ENCODE results near the gene PPM1M.
"Not testable (repeated sequence)": the region's sequence is repeated elsewhere in the genome, so short reads cannot be mapped to it uniquely, and the experiment has no call there.

Gene PPM1M

DNA sequence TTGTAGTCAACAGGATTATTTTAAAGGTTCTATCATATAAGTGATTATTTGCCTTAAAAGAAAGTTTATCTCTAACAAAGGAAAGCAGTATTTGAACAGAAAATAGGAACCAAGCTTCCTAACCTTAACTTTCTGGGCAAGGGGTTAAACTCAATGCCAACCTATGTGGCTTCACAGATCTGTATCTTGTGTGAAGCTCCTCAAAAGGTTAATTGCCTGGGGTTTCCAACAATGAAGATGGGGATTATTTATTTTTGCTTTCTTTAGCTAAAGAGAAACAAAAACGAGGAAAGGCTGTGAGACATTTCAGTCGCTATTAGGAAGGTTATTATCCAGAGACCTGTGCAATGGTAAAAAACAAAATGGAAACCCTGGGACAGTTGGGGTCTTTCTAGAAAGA lies 34.0 kb downstream of the PPM1M start:
- no peak for DNase-seq

GRCh38 chr3:52280050-52280461 lies 34.5 kb downstream of the PPM1M start:
- DNase-seq = no peak

- DNase-seq = no peak
These were observed 36.6 kb downstream of the PPM1M start for GRCh38 chr3:52281981-52282801.

DNA sequence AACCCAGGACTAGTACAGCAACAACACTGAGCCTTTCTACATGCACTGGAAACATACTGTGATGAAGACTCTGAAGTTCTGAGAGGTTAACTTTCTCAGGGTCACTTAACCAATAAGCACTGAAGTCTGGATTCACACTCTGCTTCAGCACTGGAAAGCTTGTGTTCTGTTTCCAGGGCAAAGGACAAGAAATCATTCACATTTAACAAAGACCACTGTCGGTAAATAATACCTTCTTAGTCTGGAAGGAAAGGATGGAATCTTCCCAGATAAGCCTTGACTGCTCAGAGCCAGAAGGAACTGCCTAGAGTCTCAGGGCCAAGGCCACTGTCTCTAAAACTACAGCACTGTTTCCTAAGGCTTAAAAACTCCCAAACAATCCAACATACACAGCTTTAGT lies 37.7 kb downstream of the PPM1M start:
- no peak for DNase-seq

- DNase-seq = not testable (repeated sequence)
These were observed 38.5 kb downstream of the PPM1M start for GRCh38 chr3:52284051-52284450.

GRCh38 chr3:52286777-52287110 lies 41.2 kb downstream of the PPM1M start:
- DNase-seq = no peak

DNA sequence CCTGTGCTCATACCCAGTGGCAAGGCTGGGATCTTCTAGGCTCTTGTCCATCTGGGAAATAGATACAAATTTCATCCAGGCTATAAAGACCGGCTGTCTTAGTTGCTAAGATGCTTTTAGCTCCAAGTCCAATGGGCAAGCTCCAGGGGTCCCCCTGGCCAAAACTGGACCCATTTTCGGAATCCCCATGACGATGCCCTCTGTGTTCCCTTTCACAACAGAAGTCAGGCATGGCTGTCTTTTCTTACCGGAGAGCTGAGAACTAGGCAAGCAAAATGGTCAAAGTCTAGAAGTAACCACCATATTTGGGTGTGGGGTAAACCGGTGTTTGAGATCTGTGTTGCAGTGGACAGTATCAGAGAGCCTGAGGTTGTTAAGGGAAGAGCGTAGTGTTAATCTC lies 43.1 kb downstream of the PPM1M start:
- no peak for DNase-seq

DNA sequence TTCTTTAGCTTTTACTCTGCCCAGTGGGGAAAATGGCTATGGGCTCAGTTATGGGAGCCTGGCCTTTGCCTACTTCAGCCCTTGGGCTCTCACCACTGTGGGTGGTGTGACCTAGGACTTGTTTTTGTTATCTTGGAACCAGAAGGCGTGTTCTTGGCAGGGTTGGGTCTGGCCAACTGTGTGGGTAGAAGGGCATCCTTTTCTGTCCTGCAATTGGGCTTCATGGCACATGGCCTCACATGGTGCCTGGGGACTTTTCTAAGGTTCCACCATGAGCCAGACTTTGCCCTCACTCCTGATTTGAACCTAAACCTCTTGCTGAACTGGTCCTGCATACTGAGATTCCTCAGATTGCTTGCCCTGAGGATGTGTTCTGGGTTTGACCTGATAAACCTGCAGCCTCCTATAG lies 43.8 kb downstream of the PPM1M start:
- DNase-seq = no peak

- DNase-seq = no peak
These were observed 44.4 kb downstream of the PPM1M start for GRCh38 chr3:52289747-52290595.

DNA sequence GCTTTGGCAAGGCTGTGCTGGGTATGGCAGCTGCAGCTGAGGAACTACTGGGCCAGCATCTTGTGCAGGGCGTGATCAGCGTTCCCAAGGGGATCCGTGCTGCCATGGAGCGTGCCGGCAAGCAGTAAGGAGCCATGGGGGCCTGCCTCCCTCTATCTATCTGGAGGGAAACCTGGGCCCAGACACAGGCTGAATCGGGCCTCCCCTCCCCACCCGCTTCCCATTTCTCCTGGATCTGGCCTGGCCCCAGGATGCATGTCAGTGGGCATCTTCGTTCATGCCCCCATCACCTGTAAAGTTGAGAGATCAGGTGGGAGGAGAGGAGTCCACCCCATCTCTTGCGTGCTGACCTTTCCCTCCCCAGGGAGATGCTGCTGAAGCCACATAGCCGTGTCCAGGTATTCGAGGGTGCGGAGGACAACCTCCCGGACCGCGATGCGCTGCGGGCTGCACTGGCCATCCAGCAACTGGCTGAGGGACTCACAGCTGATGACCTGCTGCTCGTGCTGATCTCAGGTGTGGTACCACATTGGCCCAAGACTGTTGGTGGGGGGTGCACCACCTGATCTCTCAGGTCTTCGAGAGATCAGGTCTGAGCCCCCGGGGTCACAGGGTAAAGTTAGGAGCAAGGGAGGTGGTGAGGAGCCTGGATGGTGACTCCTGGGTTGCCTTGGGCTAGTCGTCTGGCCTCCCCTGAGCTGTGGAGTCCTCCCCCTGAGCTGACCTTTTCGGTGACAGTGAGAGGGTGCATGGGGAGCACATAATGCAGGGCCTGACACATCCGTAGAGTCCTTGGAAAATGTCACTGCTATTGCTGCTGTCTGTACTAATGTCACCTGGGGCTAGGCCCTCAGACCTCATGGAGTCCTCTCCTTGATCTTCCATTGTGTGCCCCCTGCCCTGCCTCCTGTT lies 45.3 kb downstream of the PPM1M start:
- DNase-seq = no peak

- DNase-seq = no peak
These were observed 46.1 kb downstream of the PPM1M start for GRCh38 chr3:52291508-52292181.

GRCh38 chr3:52292247-52293065 lies 46.9 kb downstream of the PPM1M start:
- DNase-seq = no peak

DNA sequence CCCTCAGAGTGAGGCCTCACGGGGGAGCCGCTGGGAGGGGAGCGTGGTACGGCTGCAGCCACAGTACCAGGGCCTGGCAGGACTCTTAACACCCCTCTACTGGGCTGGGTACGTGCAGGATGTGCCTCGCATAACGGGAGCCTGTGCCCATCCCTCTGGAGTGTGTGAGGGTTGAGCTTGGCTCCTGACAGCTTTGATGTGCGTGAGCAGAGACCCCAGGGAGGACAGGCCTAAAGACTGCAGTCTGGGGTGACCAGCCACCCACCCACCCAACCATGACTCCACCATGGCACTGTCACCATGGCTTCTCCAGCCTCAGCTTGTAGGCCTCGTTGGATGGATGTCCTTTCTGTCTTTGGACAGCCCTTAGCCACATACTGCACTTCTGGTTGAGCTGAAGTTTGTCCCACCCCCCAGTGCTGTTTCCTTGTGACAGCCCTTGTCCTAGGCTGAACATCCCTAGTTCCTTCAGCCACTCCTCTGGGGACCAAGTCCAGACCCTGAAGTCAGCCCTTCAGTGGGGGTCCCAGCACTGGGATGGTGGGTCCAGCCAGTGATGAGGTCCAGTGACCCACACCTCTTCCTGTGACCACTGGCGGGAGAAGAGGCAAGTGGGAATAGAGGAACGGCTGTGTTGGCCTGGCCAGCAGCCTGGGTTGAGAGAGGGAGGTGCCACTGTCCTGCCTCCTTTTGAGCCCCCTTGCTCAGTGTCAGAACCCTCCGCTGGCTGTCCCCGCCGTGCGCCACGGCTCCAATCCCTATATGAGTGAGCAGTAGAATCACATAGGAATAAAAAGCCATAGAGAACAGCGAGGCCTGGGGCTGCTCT lies 48.1 kb downstream of the PPM1M start:
- no peak for DNase-seq

- no peak for DNase-seq
These were observed 49.0 kb downstream of the PPM1M start for GRCh38 chr3:52294320-52295150.

DNA sequence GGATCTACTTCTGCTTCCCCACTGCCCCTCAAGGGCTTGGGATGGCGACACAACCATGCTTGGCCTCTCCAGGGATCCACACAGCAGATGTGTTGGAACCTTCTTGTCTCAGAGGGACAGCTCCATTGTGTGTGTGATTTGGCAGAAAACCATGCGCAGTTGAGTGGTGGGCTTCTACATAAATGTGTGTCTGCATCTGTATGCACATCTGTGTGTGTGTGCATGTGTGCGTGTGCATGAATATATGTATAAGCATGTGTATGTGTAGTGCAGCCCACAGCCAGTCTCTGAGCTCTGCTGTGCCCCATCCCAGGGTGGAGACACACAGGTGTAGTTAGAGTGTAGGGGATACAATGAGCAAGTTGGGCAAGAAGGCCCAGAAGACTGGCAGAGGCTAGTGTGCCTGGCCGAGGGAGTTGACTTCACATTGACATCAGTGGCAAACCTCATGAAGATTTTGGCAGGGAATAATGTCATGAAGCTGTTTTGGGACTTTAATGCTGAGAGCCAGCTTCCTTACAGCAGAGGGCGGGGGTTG lies 50.2 kb downstream of the PPM1M start:
- DNase-seq = no peak

- DNase-seq = no peak
These were observed 51.9 kb downstream of the PPM1M start for GRCh38 chr3:52297242-52298148.

DNA sequence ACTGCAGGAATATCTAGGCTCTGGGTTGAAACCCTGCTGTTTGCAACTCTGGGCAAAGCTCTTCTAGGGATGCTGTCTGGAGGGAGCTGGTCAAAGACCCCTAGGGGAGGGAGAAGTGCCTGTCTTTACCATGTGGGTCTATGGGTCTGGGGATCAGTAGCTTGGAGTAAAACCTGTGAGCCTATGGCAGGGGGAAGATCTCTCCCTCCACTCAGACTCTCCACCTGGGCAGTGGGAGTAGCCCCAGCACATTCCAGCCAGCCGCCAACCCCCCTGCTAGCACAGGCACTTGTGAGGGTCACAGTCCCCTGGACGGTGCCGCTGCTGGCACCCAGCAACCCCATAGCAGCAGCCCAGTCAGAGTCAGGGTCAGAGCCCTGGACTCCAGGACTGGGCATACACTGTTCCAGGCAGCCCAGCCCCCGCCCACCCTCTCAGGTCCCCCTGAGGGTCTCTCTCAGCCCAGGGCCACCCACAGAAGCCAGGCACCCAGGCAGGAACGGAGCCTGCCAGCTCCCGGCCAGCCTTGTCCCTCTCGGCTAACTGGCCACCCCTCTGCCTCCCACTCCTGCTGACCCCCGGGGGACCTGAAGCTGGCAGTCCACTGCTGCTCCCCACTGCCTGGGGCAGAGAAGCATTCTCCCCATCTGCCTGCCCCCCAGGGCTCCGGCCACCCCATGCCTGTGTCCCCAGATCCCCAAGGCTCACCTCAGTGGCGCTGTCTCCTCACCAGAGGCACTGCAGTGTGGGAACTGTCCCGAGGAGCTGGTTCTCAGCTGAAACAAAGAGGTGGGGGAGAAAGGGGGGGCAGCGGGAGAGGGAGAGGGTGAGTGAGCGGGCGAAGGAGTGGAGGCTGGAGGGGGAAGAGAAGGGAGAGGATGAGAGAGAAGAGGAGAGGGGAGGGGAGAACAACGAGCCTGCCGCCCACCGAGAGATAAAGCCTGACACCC lies 52.9 kb downstream of the PPM1M start:
- no peak for DNase-seq
